Mesenchymal stem cell (in vitro differentiated cells and primary cell): ENCODE data around the gene DCAF10.

Experiments used
- DNase-seq: peaks from one replicate; pipeline ENCODE4 v3.0.0-alpha.2; 2013
- H2AFZ ChIP-seq: one replicate; pipeline ENCODE4 v1.6.1; 2013; ENCODE audit warnings: low read depth, mild to moderate bottlenecking, control low read depth, inconsistent platforms, low read length, moderate library complexity
- H2AK5ac ChIP-seq: 2 replicates; pipeline ENCODE4 v1.6.1; 2013; ENCODE audit warnings: low read length, moderate library complexity, mild to moderate bottlenecking, inconsistent platforms; ENCODE audit not compliant: severe bottlenecking
- H2BK120ac ChIP-seq: one replicate; pipeline ENCODE4 v1.6.1; 2013; ENCODE audit warnings: low read depth, mild to moderate bottlenecking, inconsistent platforms, low read length, moderate library complexity
- H2BK12ac ChIP-seq, 2 experiments: one replicate each; pipeline ENCODE4 v1.6.1; 2013; ENCODE audit warnings: inconsistent platforms in 2 of 2, low read length in 2 of 2, mild to moderate bottlenecking in 2 of 2, moderate library complexity in 2 of 2, control low read depth in 1 of 2
- H2BK15ac ChIP-seq: one replicate; pipeline ENCODE4 v1.6.1; 2013; ENCODE audit warnings: mild to moderate bottlenecking, low read depth, inconsistent platforms; ENCODE audit not compliant: poor library complexity, severe bottlenecking
- H2BK5ac ChIP-seq: 2 replicates; pipeline ENCODE4 v1.6.1; 2013; ENCODE audit warnings: low read depth, mild to moderate bottlenecking, low read length, control low read depth, inconsistent platforms; ENCODE audit not compliant: poor library complexity, severe bottlenecking
- H3K14ac ChIP-seq, 2 experiments: one replicate each; pipeline ENCODE4 v1.6.1; 2013; ENCODE audit warnings: inconsistent platforms in 2 of 2, low read length in 2 of 2, control low read depth in 1 of 2, mild to moderate bottlenecking in 1 of 2, moderate library complexity in 1 of 2
- H3K18ac ChIP-seq, 2 experiments: one replicate each; pipeline ENCODE4 v1.6.1; 2013; ENCODE audit warnings: inconsistent platforms in 2 of 2, low read length in 2 of 2, control low read depth in 1 of 2, low read depth in 1 of 2, mild to moderate bottlenecking in 1 of 2
- H3K23ac ChIP-seq, 2 experiments: one replicate each; pipeline ENCODE4 v1.6.1; 2013; ENCODE audit warnings: inconsistent platforms in 2 of 2, low read length in 2 of 2, mild to moderate bottlenecking in 2 of 2, moderate library complexity in 2 of 2, control low read depth in 1 of 2
- H3K27ac ChIP-seq: 2 replicates; pipeline ENCODE4 v1.5.1; 2013; ENCODE audit warnings: mild to moderate bottlenecking, moderate library complexity, low read length, control low read depth, inconsistent platforms; ENCODE audit not compliant: poor library complexity, severe bottlenecking
- H3K27me3 ChIP-seq, 2 experiments: 2 replicates each; pipeline versions ENCODE4 v1.6.1 to v1.7.0; 2013; ENCODE audit warnings: low read length in 2 of 2, mild to moderate bottlenecking in 2 of 2, moderate library complexity in 2 of 2, control low read depth in 1 of 2, inconsistent platforms in 1 of 2; ENCODE audit not compliant: control insufficient read depth in 1 of 2, insufficient read depth in 1 of 2
- H3K36me3 ChIP-seq, 2 experiments: 2 replicates each; pipeline versions ENCODE4 v1.6.1 to v1.7.0; 2013; ENCODE audit warnings: low read length in 2 of 2, control low read depth in 1 of 2, inconsistent platforms in 1 of 2, low read depth in 1 of 2, mild to moderate bottlenecking in 1 of 2; ENCODE audit not compliant: insufficient read depth in 2 of 2, control insufficient read depth in 1 of 2
- H3K4ac ChIP-seq, 2 experiments: one replicate each; pipeline ENCODE4 v1.6.1; 2013; ENCODE audit warnings: inconsistent platforms in 2 of 2, low read length in 2 of 2, mild to moderate bottlenecking in 2 of 2, moderate library complexity in 2 of 2, control low read depth in 1 of 2, low read depth in 1 of 2
- H3K4me1 ChIP-seq: 2 replicates; pipeline ENCODE4 v1.6.1; 2013; ENCODE audit warnings: low read depth, low read length, control low read depth; ENCODE audit not compliant: control insufficient read depth, insufficient read depth
- H3K4me2 ChIP-seq: 2 replicates; pipeline ENCODE4 v1.6.1; 2013; ENCODE audit warnings: low read length, mild to moderate bottlenecking, inconsistent platforms; ENCODE audit not compliant: poor library complexity, severe bottlenecking
- H3K4me3 ChIP-seq, 2 experiments: 2 replicates each; pipeline versions ENCODE4 v1.5.1 to v1.7.0; 2013; ENCODE audit warnings: low read length in 2 of 2, mild to moderate bottlenecking in 2 of 2, control low read depth in 1 of 2, low read depth in 1 of 2; ENCODE audit not compliant: insufficient read depth in 1 of 2
- H3K79me1 ChIP-seq: replicated peaks from 2 replicates; pipeline ENCODE4 v1.6.1; 2013; ENCODE audit warnings: mild to moderate bottlenecking, control low read depth, low read length, inconsistent platforms; ENCODE audit not compliant: poor library complexity, severe bottlenecking
- H3K9ac ChIP-seq: 2 replicates; pipeline ENCODE4 v1.7.0; 2013; ENCODE audit warnings: mild to moderate bottlenecking, low read length, moderate library complexity
- H3K9me3 ChIP-seq: 2 replicates; pipeline ENCODE4 v1.7.0; 2013; ENCODE audit warnings: mild to moderate bottlenecking, low read length; ENCODE audit not compliant: control insufficient read depth
- H4K8ac ChIP-seq: one replicate; pipeline ENCODE4 v1.6.1; 2013; ENCODE audit warnings: inconsistent platforms, mild to moderate bottlenecking, low read length, moderate library complexity
- H4K91ac ChIP-seq: one replicate; pipeline ENCODE4 v1.6.1; 2013; ENCODE audit warnings: mild to moderate bottlenecking, low read length, inconsistent platforms
- WGBS: methylation state at CpG from one replicate; pipeline ENCODE4 v1.1.7; 2013; ENCODE audit warnings: mixed read lengths; 5-methylcytosine and 5-hydroxymethylcytosine counted together

The DCAF10 gene

DNA sequence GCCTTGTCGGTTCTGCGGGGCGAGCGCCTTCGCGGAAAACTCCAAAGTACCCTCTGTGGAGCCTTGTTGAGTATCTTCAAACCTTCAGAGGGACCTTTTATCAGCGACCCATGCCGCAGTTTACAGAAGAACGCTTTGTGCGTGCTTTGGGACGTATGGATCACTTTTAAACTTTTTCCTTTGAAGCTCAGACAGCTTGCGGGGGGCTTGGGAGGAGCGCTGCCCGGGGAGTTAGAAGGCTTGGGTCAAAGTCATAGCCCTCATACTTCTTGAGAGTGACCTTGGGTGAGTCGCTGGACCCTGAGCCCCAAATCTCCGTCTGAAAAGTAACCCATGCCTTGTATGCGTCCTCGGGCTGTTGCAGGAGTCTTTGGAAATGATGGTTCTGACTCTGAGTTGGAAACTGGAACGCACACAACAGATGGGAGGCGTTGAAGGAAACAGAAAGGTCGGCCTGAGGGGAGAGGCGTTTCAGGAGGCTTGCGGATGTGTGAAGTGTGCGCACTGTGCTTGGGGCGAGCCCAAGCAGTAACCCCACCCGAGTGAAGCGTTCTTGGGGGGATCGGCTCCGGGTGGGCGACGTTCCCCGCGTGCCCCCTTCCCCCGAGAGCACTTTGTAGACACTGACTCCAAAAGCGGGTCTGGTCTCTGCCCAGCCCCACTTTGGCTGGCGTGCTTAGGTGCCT lies 104.0 kb downstream of the DCAF10 start:
- no peak for DNase-seq
- Histone ChIP-seq H3K4ac (peak overlapping the region; percentile 57 to 84), H2BK15ac (no peak overlapping the region), H3K14ac (no peak overlapping the region), H2AK5ac (peak overlapping the region; percentile 9), H2BK12ac (peak overlapping the region in 1 of 2 experiments; percentile 1), H3K27me3 (no peaks in the 10 kb centered on the region), H3K9me3 (no peaks in the 10 kb centered on the region), H3K27ac (peak overlapping the region; percentile 69), H4K8ac (peak overlapping the region; percentile 96), H3K4me3 (peak overlapping the region; percentile 86 to 95), H3K4me2 (peak overlapping the region; percentile 74), H2BK5ac (no peak overlapping the region), H3K79me1 (peaks cover 13% of the 10 kb centered on the region), H4K91ac (peak overlapping the region; percentile 70), H2AFZ (peak overlapping the region; percentile 54), H3K36me3 (peaks cover 0 to 6% of the 10 kb centered on the region in 2 experiments), H3K9ac (peak overlapping the region; percentile 90), H2BK120ac (no peak overlapping the region), H3K18ac (peak overlapping the region; percentile 21 to 66), H3K4me1 (peaks cover 7% of the 10 kb centered on the region), H3K23ac (no peak overlapping the region)
- 48% methylated on average over 35 of the region's 36 CpGs for WGBS

DNA sequence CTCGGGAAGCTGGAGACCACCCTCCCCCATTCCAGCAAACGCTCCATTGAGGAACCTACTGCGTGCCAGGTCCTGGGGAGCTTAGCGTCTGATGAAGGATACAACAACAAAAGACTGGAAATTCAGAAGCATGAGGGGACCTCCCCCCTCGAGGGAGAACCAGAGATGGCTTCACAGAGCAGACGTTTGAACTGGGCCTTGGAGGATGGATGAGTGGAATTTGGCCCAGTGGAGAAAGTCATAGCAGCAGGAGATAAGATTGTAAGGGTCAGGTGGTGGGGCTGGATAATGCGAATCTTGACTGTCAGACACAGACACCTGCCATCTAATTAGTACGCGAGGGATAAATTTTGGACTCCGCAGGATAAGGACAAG lies 104.5 kb downstream of the DCAF10 start:
- Histone ChIP-seq H2AFZ (no peak overlapping the region), H3K27ac (no peak overlapping the region), H3K36me3 (peaks cover 0 to 4% of the 10 kb centered on the region in 2 experiments), H2BK12ac (no peak overlapping the region), H3K4me3 (peak overlapping the region in 1 of 2 experiments; percentile 95), H4K8ac (peak overlapping the region; percentile 96), H3K9ac (peak overlapping the region; percentile 90), H2AK5ac (peak overlapping the region; percentile 9), H2BK5ac (no peak overlapping the region), H3K4me1 (peaks cover 7% of the 10 kb centered on the region), H3K23ac (no peak overlapping the region), H3K4me2 (no peak overlapping the region), H3K4ac (peak overlapping the region in 1 of 2 experiments; percentile 84), H3K18ac (peak overlapping the region in 1 of 2 experiments; percentile 30), H3K79me1 (peaks cover 10% of the 10 kb centered on the region), H2BK120ac (no peak overlapping the region), H2BK15ac (no peak overlapping the region), H3K9me3 (no peaks in the 10 kb centered on the region), H3K27me3 (no peaks in the 10 kb centered on the region), H4K91ac (no peak overlapping the region), H3K14ac (no peak overlapping the region)
- WGBS: 92% methylated on average over 9 of the region's 10 CpGs
- DNase-seq: no peak

DNA sequence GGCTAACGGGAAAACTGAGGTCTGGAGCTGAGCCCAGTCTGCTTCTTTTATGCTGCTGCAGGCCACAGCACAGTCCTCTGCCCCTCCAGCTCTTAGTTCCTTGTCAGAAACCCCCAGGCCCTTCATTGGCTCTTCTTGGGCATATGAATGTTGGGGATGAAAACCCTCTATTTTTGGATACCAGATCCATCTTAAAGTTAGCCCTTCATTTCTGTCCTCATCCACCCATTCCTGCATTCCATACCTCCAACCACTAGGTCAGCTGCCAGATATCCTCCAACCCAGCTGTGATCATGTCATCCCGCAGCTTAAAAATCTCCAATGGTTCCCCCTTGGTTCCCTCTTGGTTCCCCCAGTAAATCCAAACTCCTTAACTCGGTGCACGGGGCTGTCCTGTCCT lies 105.2 kb downstream of the DCAF10 start:
- peaks cover 7% of the 10 kb centered on the region for H3K79me1 ChIP-seq
- H3K4me2 ChIP-seq: no peak overlapping the region
- no peak overlapping the region for H4K91ac ChIP-seq
- WGBS: 98% methylated on average over 4 of the region's 4 CpGs
- H2BK12ac ChIP-seq: no peak overlapping the region
- no peak overlapping the region for H2BK120ac ChIP-seq
- H3K4me3 ChIP-seq: no peak overlapping the region
- H2AFZ ChIP-seq: no peak overlapping the region
- H3K36me3 ChIP-seq: no peaks in the 10 kb centered on the region
- no peak overlapping the region for H3K27ac ChIP-seq
- H3K14ac ChIP-seq: no peak overlapping the region
- H3K4me1 ChIP-seq: peaks cover 7% of the 10 kb centered on the region
- no peak overlapping the region for H2BK15ac ChIP-seq
- H3K18ac ChIP-seq: no peak overlapping the region
- no peak overlapping the region for H3K4ac ChIP-seq
- H4K8ac ChIP-seq: no peak overlapping the region
- H3K9me3 ChIP-seq: no peaks in the 10 kb centered on the region
- no peak overlapping the region for H3K9ac ChIP-seq
- no peaks in the 10 kb centered on the region for H3K27me3 ChIP-seq
- no peak overlapping the region for H2BK5ac ChIP-seq
- no peak overlapping the region for H2AK5ac ChIP-seq
- H3K23ac ChIP-seq: no peak overlapping the region
- DNase-seq: no peak

DNA sequence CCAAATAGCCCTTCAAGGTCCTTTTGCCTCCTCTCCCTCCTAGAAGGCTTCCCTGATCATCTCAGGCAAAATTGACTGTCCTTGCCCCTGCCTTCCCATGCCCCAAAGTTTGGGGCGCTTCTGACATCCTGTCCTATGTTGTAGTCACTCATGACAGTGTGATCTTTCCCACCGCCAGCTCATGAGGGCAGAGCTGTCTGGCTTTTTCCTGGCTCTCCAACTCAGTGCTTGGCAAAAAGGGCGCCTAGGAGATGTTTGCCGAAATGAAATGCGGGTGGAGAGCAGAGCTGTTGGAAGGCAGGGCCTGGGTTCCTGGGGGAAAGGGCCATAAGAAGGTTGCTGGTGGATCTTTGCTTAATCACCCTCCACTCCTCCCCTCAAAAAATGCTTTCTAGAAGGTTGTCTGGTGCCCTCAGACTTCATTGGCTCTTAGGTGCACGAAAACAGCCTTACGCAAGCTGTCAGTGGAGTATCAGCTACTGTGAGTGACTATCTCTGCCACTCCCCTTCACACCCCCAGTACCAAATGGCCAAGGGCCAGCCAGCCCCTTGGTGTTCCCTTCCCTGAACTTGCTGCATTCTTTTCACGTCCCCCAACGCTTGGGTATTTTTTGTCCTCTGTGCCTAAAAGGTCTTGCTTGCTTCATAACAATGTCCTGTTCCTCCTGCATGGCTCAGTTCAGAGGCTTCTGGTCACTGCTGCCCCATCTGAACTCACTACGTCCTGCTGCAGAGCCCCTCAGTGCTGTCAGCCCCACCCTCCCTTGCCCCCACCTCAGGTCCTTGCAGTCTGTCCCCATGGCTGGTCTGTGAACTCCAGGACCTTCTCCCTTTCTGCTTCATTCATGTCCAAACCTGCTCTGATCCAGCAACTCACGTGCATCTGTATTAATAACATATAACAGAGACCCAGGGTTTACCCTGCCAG lies 106.0 kb downstream of the DCAF10 start:
- Histone ChIP-seq H3K23ac (no peak overlapping the region), H2BK12ac (peak overlapping the region in 1 of 2 experiments; percentile 18), H4K91ac (no peak overlapping the region), H3K18ac (no peak overlapping the region), H3K9me3 (no peaks in the 10 kb centered on the region), H3K9ac (no peak overlapping the region), H2AFZ (no peak overlapping the region), H2AK5ac (no peak overlapping the region), H3K27ac (no peak overlapping the region), H2BK5ac (no peak overlapping the region), H3K14ac (no peak overlapping the region), H3K4me1 (peaks cover 7% of the 10 kb centered on the region), H3K36me3 (peaks cover 0 to 5% of the 10 kb centered on the region in 2 experiments), H3K4ac (no peak overlapping the region), H4K8ac (no peak overlapping the region), H3K79me1 (peaks cover 9% of the 10 kb centered on the region), H3K27me3 (no peaks in the 10 kb centered on the region), H3K4me2 (no peak overlapping the region), H2BK15ac (no peak overlapping the region), H2BK120ac (no peak overlapping the region), H3K4me3 (no peak overlapping the region)
- no peak for DNase-seq
- WGBS: 67% methylated on average over 7 of the region's 11 CpGs
